Measurements from ENCODE around the gene CLDN12.

CLDN12 gene

GRCh38 chr7:90387470-90388240 is 15.6 kb upstream of the CLDN12 start:
- no peaks in the 10 kb centered on the region for H3K79me1 ChIP-seq (ENCODE audit: low read length)
- no peak overlapping the region for H2AFZ ChIP-seq (ENCODE audit: insufficient read depth, low read length, poor library complexity)
- H3K9me3 ChIP-seq (ENCODE audit: insufficient read depth, low read depth, low read length), result no peaks in the 10 kb centered on the region
- no peaks in the 10 kb centered on the region for H3K79me2 ChIP-seq (ENCODE audit: control insufficient read depth, insufficient read depth, low read length, poor library complexity)
- H3K36me3 ChIP-seq (ENCODE audit: control insufficient read depth in 1 of 2, insufficient read depth in 2 of 2, low read length in 2 of 2), result peaks cover 2 to 3% of the 10 kb centered on the region in 2 experiments
- DNase-seq, result no peak
- no peak overlapping the region for H2BK5ac ChIP-seq (ENCODE audit: low read depth, low read length, poor library complexity)
- no peak overlapping the region for H3K4me3 ChIP-seq (ENCODE audit: low read depth, low read length)
- H3K4ac ChIP-seq (ENCODE audit: low read depth, low read length), result no peak overlapping the region
- H2BK120ac ChIP-seq (ENCODE audit: insufficient read depth, low read length, poor library complexity), result no peak overlapping the region
- no peaks in the 10 kb centered on the region for H3K27me3 ChIP-seq (ENCODE audit: insufficient read depth, low read length)
- no peak overlapping the region for H3K18ac ChIP-seq (ENCODE audit: low read length)
- H3K14ac ChIP-seq (ENCODE audit: low read length), result no peak overlapping the region
- no peak overlapping the region for H3K27ac ChIP-seq (ENCODE audit: low read depth, low read length)
- H3K4me1 ChIP-seq (ENCODE audit: control insufficient read depth in 1 of 2, insufficient read depth in 2 of 2, low read length in 2 of 2), result no peaks in the 10 kb centered on the region
- WGBS (ENCODE audit: extremely low coverage, insufficient coverage, insufficient read length), result no CpG with 5 or more reads among the region's 2 CpGs
- no peak overlapping the region for H3K23ac ChIP-seq (ENCODE audit: low read length)
- no peak overlapping the region for H4K91ac ChIP-seq (ENCODE audit: low read depth, low read length)
- no peak overlapping the region for H2AK5ac ChIP-seq (ENCODE audit: low read length)
- no peak overlapping the region for H4K8ac ChIP-seq (ENCODE audit: low read depth, low read length)
- no peak overlapping the region for H3K9ac ChIP-seq (ENCODE audit: low read length)
- no peak overlapping the region for H2BK12ac ChIP-seq (ENCODE audit: low read length)
- no peak overlapping the region for H4K12ac ChIP-seq (ENCODE audit: low read depth, low read length)
- no peak overlapping the region for H3K4me2 ChIP-seq (ENCODE audit: low read length)

GRCh38 chr7:90390926-90391325 is 12.3 kb upstream of the CLDN12 start:
- Histone ChIP-seq H3K36me3 (ENCODE audit: control insufficient read depth in 1 of 2, insufficient read depth in 2 of 2, low read length in 2 of 2) (peaks cover 0 to 2% of the 10 kb centered on the region in 2 experiments), H3K27ac (ENCODE audit: low read depth, low read length) (no peak overlapping the region), H3K4ac (ENCODE audit: low read depth, low read length) (no peak overlapping the region), H3K79me2 (ENCODE audit: control insufficient read depth, insufficient read depth, low read length, poor library complexity) (no peaks in the 10 kb centered on the region), H3K14ac (ENCODE audit: low read length) (no peak overlapping the region), H4K8ac (ENCODE audit: low read depth, low read length) (no peak overlapping the region), H2AFZ (ENCODE audit: insufficient read depth, low read length, poor library complexity) (no peak overlapping the region), H4K91ac (ENCODE audit: low read depth, low read length) (no peak overlapping the region), H3K9ac (ENCODE audit: low read length) (no peak overlapping the region), H2BK5ac (ENCODE audit: low read depth, low read length, poor library complexity) (no peak overlapping the region), H3K4me2 (ENCODE audit: low read length) (no peak overlapping the region), H3K4me3 (ENCODE audit: low read depth, low read length) (no peak overlapping the region), H3K23ac (ENCODE audit: low read length) (no peak overlapping the region), H3K4me1 (ENCODE audit: control insufficient read depth in 1 of 2, insufficient read depth in 2 of 2, low read length in 2 of 2) (no peaks in the 10 kb centered on the region), H2BK120ac (ENCODE audit: insufficient read depth, low read length, poor library complexity) (no peak overlapping the region), H3K18ac (ENCODE audit: low read length) (no peak overlapping the region), H4K12ac (ENCODE audit: low read depth, low read length) (no peak overlapping the region), H3K27me3 (ENCODE audit: insufficient read depth, low read length) (no peaks in the 10 kb centered on the region), H3K9me3 (ENCODE audit: insufficient read depth, low read depth, low read length) (no peaks in the 10 kb centered on the region), H2BK12ac (ENCODE audit: low read length) (no peak overlapping the region), H2AK5ac (ENCODE audit: low read length) (no peak overlapping the region), H3K79me1 (ENCODE audit: low read length) (no peaks in the 10 kb centered on the region)
- no peak for DNase-seq

- H3K14ac ChIP-seq (ENCODE audit: low read length), result no peak overlapping the region
- H3K36me3 ChIP-seq (ENCODE audit: control insufficient read depth in 1 of 2, insufficient read depth in 2 of 2, low read length in 2 of 2), result peaks cover 0 to under 1% of the 10 kb centered on the region in 2 experiments
- no peak overlapping the region for H2AK5ac ChIP-seq (ENCODE audit: low read length)
- no peak overlapping the region for H4K12ac ChIP-seq (ENCODE audit: low read depth, low read length)
- no peaks in the 10 kb centered on the region for H3K79me1 ChIP-seq (ENCODE audit: low read length)
- no peak overlapping the region for H3K9ac ChIP-seq (ENCODE audit: low read length)
- H4K91ac ChIP-seq (ENCODE audit: low read depth, low read length), result no peak overlapping the region
- H2BK12ac ChIP-seq (ENCODE audit: low read length), result no peak overlapping the region
- WGBS (ENCODE audit: extremely low coverage, insufficient coverage, insufficient read length), result no CpG with 5 or more reads among the region's 5 CpGs
- H3K4me3 ChIP-seq (ENCODE audit: low read depth, low read length), result no peak overlapping the region
- no peak overlapping the region for H4K8ac ChIP-seq (ENCODE audit: low read depth, low read length)
- H2AFZ ChIP-seq (ENCODE audit: insufficient read depth, low read length, poor library complexity), result no peak overlapping the region
- no peak overlapping the region for H3K23ac ChIP-seq (ENCODE audit: low read length)
- H3K4ac ChIP-seq (ENCODE audit: low read depth, low read length), result no peak overlapping the region
- no peaks in the 10 kb centered on the region for H3K79me2 ChIP-seq (ENCODE audit: control insufficient read depth, insufficient read depth, low read length, poor library complexity)
- H3K18ac ChIP-seq (ENCODE audit: low read length), result no peak overlapping the region
- no peak overlapping the region for H3K4me2 ChIP-seq (ENCODE audit: low read length)
- no peaks in the 10 kb centered on the region for H3K9me3 ChIP-seq (ENCODE audit: insufficient read depth, low read depth, low read length)
- H3K4me1 ChIP-seq (ENCODE audit: control insufficient read depth in 1 of 2, insufficient read depth in 2 of 2, low read length in 2 of 2), result no peaks in the 10 kb centered on the region
- no peak overlapping the region for H3K27ac ChIP-seq (ENCODE audit: low read depth, low read length)
- H2BK5ac ChIP-seq (ENCODE audit: low read depth, low read length, poor library complexity), result no peak overlapping the region
- H3K27me3 ChIP-seq (ENCODE audit: insufficient read depth, low read length), result no peaks in the 10 kb centered on the region
- peak; percentile 1 to 42 for DNase-seq
- H2BK120ac ChIP-seq (ENCODE audit: insufficient read depth, low read length, poor library complexity), result no peak overlapping the region
Observed at GRCh38 chr7:90391488-90391887, 11.8 kb upstream of the CLDN12 start.

DNA sequence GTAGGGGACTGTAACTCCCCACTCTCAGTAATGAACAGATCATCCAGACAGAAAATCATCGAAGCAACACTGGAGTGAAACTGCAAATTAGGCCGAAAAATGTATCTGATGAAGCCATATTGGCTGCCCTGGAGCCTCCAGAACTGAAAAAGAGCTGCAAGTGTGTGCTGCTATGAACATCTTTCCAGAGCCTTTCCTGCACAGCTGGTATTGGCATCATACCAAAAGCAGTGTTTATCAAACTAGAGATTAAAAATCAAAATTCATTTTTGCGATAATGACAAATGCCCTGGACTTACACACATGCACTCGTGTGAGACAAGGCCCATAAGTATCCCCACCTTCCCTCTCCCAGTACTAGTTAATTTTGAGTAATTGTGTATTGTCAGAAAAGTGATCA is 6.8 kb upstream of the CLDN12 start:
- no peaks in the 10 kb centered on the region for H3K4me1 ChIP-seq (ENCODE audit: control insufficient read depth in 1 of 2, insufficient read depth in 2 of 2, low read length in 2 of 2)
- no peak for DNase-seq
- H4K12ac ChIP-seq (ENCODE audit: low read depth, low read length), result no peak overlapping the region
- H3K23ac ChIP-seq (ENCODE audit: low read length), result no peak overlapping the region
- no peak overlapping the region for H4K91ac ChIP-seq (ENCODE audit: low read depth, low read length)
- no peak overlapping the region for H3K9ac ChIP-seq (ENCODE audit: low read length)
- no peak overlapping the region for H2BK120ac ChIP-seq (ENCODE audit: insufficient read depth, low read length, poor library complexity)
- no peak overlapping the region for H4K8ac ChIP-seq (ENCODE audit: low read depth, low read length)
- no peak overlapping the region for H3K27ac ChIP-seq (ENCODE audit: low read depth, low read length)
- no peaks in the 10 kb centered on the region for H3K27me3 ChIP-seq (ENCODE audit: insufficient read depth, low read length)
- H3K18ac ChIP-seq (ENCODE audit: low read length), result no peak overlapping the region
- H2BK12ac ChIP-seq (ENCODE audit: low read length), result no peak overlapping the region
- no peak overlapping the region for H3K14ac ChIP-seq (ENCODE audit: low read length)
- no peaks in the 10 kb centered on the region for H3K9me3 ChIP-seq (ENCODE audit: insufficient read depth, low read depth, low read length)
- H3K4ac ChIP-seq (ENCODE audit: low read depth, low read length), result no peak overlapping the region
- H3K4me2 ChIP-seq (ENCODE audit: low read length), result no peak overlapping the region
- no peaks in the 10 kb centered on the region for H3K79me2 ChIP-seq (ENCODE audit: control insufficient read depth, insufficient read depth, low read length, poor library complexity)
- no peak overlapping the region for H2AK5ac ChIP-seq (ENCODE audit: low read length)
- no peak overlapping the region for H3K4me3 ChIP-seq (ENCODE audit: low read depth, low read length)
- no peak overlapping the region for H2AFZ ChIP-seq (ENCODE audit: insufficient read depth, low read length, poor library complexity)
- no peak overlapping the region for H2BK5ac ChIP-seq (ENCODE audit: low read depth, low read length, poor library complexity)
- no peaks in the 10 kb centered on the region for H3K79me1 ChIP-seq (ENCODE audit: low read length)
- no peaks in the 10 kb centered on the region for H3K36me3 ChIP-seq (ENCODE audit: control insufficient read depth in 1 of 2, insufficient read depth in 2 of 2, low read length in 2 of 2)
- no CpG with 5 or more reads among the region's 4 CpGs for WGBS (ENCODE audit: extremely low coverage, insufficient coverage, insufficient read length)

Data from trophoblast cell (in vitro differentiated cells and primary cell).